ENCODE results near the gene FLNC. TPM values are rescaled to one million over a fixed set of nuclear protein-coding genes. Genes with fewer than 3 reads are reported as not detected.

Gene FLNC
- polyA plus RNA-seq, 2 of the 4 experiments (the other 2 are of a cell fraction) = 0.43 to 3.4 TPM

DNA sequence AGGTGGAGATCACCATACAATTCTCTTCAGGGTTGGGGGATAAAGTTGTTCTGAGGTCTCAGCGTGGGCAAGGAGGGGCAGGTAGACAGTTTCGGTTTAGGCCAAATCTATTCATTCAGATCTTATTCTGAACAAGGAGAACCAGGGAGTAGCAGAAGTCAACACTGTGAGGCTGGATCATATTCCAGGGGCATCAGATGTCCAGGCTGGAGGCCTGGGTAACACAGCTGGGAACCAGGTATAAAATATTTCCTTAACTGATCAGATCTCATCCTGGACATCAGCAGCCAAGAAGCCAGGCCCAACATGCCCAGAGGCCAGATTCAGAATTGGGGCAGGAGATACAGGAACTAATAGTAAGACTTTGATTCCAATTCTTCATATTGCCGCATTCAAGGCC is 19.2 kb upstream of the FLNC start:
- H3K27ac ChIP-seq = no peak overlapping the region
- CTCF ChIA-PET = no interaction called here
- TF ChIP-seq, protein P1, sequence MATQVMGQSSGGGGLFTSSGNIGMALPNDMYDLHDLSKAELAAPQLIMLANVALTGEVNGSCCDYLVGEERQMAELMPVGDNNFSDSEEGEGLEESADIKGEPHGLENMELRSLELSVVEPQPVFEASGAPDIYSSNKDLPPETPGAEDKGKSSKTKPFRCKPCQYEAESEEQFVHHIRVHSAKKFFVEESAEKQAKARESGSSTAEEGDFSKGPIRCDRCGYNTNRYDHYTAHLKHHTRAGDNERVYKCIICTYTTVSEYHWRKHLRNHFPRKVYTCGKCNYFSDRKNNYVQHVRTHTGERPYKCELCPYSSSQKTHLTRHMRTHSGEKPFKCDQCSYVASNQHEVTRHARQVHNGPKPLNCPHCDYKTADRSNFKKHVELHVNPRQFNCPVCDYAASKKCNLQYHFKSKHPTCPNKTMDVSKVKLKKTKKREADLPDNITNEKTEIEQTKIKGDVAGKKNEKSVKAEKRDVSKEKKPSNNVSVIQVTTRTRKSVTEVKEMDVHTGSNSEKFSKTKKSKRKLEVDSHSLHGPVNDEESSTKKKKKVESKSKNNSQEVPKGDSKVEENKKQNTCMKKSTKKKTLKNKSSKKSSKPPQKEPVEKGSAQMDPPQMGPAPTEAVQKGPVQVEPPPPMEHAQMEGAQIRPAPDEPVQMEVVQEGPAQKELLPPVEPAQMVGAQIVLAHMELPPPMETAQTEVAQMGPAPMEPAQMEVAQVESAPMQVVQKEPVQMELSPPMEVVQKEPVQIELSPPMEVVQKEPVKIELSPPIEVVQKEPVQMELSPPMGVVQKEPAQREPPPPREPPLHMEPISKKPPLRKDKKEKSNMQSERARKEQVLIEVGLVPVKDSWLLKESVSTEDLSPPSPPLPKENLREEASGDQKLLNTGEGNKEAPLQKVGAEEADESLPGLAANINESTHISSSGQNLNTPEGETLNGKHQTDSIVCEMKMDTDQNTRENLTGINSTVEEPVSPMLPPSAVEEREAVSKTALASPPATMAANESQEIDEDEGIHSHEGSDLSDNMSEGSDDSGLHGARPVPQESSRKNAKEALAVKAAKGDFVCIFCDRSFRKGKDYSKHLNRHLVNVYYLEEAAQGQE (IDR thresholded peaks at IDR 0.05) = no peak
- TF ChIP-seq, protein P2, sequence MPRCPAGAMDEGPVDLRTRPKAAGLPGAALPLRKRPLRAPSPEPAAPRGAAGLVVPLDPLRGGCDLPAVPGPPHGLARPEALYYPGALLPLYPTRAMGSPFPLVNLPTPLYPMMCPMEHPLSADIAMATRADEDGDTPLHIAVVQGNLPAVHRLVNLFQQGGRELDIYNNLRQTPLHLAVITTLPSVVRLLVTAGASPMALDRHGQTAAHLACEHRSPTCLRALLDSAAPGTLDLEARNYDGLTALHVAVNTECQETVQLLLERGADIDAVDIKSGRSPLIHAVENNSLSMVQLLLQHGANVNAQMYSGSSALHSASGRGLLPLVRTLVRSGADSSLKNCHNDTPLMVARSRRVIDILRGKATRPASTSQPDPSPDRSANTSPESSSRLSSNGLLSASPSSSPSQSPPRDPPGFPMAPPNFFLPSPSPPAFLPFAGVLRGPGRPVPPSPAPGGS (IDR thresholded peaks at IDR 0.05) = no peak
- no peak for TF ChIP-seq ZFP36 (IDR thresholded peaks at IDR 0.05; ENCODE audit: borderline replicate concordance, partially characterized antibody)
- TF ChIP-seq, protein P3, sequence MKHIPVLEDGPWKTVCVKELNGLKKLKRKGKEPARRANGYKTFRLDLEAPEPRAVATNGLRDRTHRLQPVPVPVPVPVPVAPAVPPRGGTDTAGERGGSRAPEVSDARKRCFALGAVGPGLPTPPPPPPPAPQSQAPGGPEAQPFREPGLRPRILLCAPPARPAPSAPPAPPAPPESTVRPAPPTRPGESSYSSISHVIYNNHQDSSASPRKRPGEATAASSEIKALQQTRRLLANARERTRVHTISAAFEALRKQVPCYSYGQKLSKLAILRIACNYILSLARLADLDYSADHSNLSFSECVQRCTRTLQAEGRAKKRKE (CRISPR knock-in tag; IDR thresholded peaks at IDR 0.05; ENCODE audit: low read depth) = no peak
- TF ChIP-seq MAZ (IDR thresholded peaks at IDR 0.05; ENCODE audit: borderline replicate concordance, low read depth, low read length) = no peak
- TF ChIP-seq HOXB5 (CRISPR knock-in tag; IDR thresholded peaks at IDR 0.05) = no peak
- no peak for TF ChIP-seq NR3C1 (IDR thresholded peaks at IDR 0.05)
- TF ChIP-seq RFX5 (IDR thresholded peaks at IDR 0.05) = no peak
- TF ChIP-seq, protein P4, sequence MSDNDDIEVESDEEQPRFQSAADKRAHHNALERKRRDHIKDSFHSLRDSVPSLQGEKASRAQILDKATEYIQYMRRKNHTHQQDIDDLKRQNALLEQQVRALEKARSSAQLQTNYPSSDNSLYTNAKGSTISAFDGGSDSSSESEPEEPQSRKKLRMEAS (IDR thresholded peaks at IDR 0.05) = no peak
- no peak for TF ChIP-seq CHD4 (IDR thresholded peaks at IDR 0.05; ENCODE audit: borderline replicate concordance)
- no peak for TF ChIP-seq MAFK (IDR thresholded peaks at IDR 0.05; ENCODE audit: partially characterized antibody)
- TF ChIP-seq, protein P5, sequence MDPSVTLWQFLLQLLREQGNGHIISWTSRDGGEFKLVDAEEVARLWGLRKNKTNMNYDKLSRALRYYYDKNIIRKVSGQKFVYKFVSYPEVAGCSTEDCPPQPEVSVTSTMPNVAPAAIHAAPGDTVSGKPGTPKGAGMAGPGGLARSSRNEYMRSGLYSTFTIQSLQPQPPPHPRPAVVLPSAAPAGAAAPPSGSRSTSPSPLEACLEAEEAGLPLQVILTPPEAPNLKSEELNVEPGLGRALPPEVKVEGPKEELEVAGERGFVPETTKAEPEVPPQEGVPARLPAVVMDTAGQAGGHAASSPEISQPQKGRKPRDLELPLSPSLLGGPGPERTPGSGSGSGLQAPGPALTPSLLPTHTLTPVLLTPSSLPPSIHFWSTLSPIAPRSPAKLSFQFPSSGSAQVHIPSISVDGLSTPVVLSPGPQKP (IDR thresholded peaks at IDR 0.05; ENCODE audit: low read depth, low read length) = no peak
- TF ChIP-seq TFCP2L1 (CRISPR knock-in tag; IDR thresholded peaks at IDR 0.05) = no peak
- TF ChIP-seq FOSL2 (IDR thresholded peaks at IDR 0.05) = no peak
- no peak for TF ChIP-seq FOSL2 (CRISPR knock-in tag; IDR thresholded peaks at IDR 0.05)
- TF ChIP-seq SMC3 (IDR thresholded peaks at IDR 0.05) = no peak
- no peak for TF ChIP-seq POLR2AphosphoS2 (conservative IDR thresholded peaks at IDR 0.05; ENCODE audit: low read length)
- TF ChIP-seq BHLHE40 (IDR thresholded peaks at IDR 0.05; ENCODE audit: low read depth, low read length) = no peak

DNA sequence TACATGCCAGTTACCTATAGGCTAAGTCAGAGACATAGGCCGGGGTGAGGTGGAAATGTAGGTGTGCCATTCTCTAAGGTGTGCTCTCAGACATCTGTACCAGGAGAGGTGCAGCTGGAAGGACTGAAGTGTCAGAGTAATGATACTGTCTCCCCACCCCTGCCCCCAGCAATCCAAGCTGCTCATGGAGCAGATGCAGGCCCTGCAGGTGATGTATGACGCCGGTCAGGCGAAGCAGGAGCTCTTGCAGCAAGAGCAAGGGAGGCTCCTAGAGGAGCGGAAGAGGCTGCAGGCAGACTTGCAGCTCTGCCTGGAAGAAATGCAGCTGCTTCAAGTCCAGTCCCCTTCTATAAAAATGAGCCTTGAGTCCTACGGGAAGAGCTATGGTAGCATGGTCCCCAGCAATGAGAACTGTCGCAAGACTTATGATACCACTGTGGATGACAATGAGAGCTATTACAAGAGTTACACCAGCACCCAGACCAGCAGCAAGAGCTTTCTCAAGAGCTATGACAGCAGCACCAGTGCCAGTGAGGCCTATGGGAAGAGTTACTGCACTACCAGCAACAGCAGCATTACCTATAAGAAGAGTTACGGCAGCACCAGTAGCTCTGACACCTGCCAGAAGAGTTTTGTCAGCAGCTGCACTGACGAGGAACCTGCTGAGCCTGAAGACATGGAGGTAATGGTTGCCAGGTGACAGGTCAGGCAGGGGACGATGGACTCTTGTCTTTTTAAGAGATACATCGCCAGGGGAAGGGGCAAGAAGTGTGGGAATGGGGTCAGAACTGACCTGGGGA is 18.4 kb upstream of the FLNC start:
- no peak for TF ChIP-seq KDM5A (IDR thresholded peaks at IDR 0.05)
- no peak for TF ChIP-seq MAFK (IDR thresholded peaks at IDR 0.05; ENCODE audit: partially characterized antibody)
- TF ChIP-seq SMC3 (IDR thresholded peaks at IDR 0.05) = no peak
- no peak for TF ChIP-seq CBX8 (IDR thresholded peaks at IDR 0.05)
- no peak for TF ChIP-seq RAD21 (conservative IDR thresholded peaks at IDR 0.05 in 1 of 2, IDR thresholded peaks at IDR 0.05 in 1 of 2)
- TF ChIP-seq, protein P2 (IDR thresholded peaks at IDR 0.05) = no peak
- no peak for TF ChIP-seq EHF (CRISPR knock-in tag; IDR thresholded peaks at IDR 0.05)
- no peak for TF ChIP-seq NPAS2 (CRISPR knock-in tag; IDR thresholded peaks at IDR 0.05; ENCODE audit: borderline replicate concordance)
- TF ChIP-seq KDM1A (IDR thresholded peaks at IDR 0.05; ENCODE audit: low read depth) = no peak
- TF ChIP-seq HOXB5 (CRISPR knock-in tag; IDR thresholded peaks at IDR 0.05) = no peak
- TF ChIP-seq, protein P6, sequence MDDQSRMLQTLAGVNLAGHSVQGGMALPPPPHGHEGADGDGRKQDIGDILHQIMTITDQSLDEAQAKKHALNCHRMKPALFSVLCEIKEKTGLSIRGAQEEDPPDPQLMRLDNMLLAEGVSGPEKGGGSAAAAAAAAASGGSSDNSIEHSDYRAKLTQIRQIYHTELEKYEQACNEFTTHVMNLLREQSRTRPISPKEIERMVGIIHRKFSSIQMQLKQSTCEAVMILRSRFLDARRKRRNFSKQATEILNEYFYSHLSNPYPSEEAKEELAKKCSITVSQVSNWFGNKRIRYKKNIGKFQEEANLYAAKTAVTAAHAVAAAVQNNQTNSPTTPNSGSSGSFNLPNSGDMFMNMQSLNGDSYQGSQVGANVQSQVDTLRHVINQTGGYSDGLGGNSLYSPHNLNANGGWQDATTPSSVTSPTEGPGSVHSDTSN (IDR thresholded peaks at IDR 0.05) = no peak
- TF ChIP-seq NR3C1 (IDR thresholded peaks at IDR 0.05) = no peak
- no peak for TF ChIP-seq RCOR1 (IDR thresholded peaks at IDR 0.05; ENCODE audit: low read depth, low read length)
- Histone ChIP-seq H3K4me3 (no peak overlapping the region), H3K27ac (no peak overlapping the region), H3K4me1 (no peaks in the 10 kb centered on the region), H3K4me2 (no peak overlapping the region), H3K9me3 (no peaks in the 10 kb centered on the region)
- ATAC-seq (no peak), FAIRE-seq (no peak), DNase-seq (ENCODE audit: low read depth in 1 of 2, low spot score in 1 of 2) (no peak)
- CTCF ChIA-PET = interaction anchor here (0.5 kb wide), 1 partner anchor 140 kb away, joined by 3 read pairs; no protein-coding TSS in a partner anchor
- POLR2A ChIA-PET = no interaction called here
- 82% methylated on average over 10 of the region's 11 CpGs for WGBS (ENCODE audit: missing lambda C conversion rate)

More for the DNA sequence above, 19.2 kb upstream of the FLNC start:
- ATAC-seq (no peak), FAIRE-seq (no peak), DNase-seq (ENCODE audit: low read depth in 1 of 2, low spot score in 1 of 2) (no peak)
- Histone ChIP-seq H3K4me1 (no peaks in the 10 kb centered on the region), H3K4me2 (no peak overlapping the region), H3K9me3 (no peaks in the 10 kb centered on the region), H3K4me3 (no peak overlapping the region)
- 79% methylated on average over 3 of the region's 3 CpGs for WGBS (ENCODE audit: missing lambda C conversion rate)
- POLR2A ChIA-PET = no interaction called here
